HG02970 (cell line): ENCODE measurements around the gene GPER1.
"Not testable (repeated sequence)": the region's sequence is repeated elsewhere in the genome, so short reads cannot be mapped to it uniquely, and the experiment has no call there.

Experiments used
- ATAC-seq: cut with Tn5 transposase; IDR thresholded peaks from one replicate; pipeline ENCODE4 v1.9.1; 2021; ENCODE audit warnings: mild to moderate bottlenecking, moderate library complexity, moderate number of reproducible peaks; ENCODE audit not compliant: unreplicated experiment, low FRiP score

GPER1 gene

DNA sequence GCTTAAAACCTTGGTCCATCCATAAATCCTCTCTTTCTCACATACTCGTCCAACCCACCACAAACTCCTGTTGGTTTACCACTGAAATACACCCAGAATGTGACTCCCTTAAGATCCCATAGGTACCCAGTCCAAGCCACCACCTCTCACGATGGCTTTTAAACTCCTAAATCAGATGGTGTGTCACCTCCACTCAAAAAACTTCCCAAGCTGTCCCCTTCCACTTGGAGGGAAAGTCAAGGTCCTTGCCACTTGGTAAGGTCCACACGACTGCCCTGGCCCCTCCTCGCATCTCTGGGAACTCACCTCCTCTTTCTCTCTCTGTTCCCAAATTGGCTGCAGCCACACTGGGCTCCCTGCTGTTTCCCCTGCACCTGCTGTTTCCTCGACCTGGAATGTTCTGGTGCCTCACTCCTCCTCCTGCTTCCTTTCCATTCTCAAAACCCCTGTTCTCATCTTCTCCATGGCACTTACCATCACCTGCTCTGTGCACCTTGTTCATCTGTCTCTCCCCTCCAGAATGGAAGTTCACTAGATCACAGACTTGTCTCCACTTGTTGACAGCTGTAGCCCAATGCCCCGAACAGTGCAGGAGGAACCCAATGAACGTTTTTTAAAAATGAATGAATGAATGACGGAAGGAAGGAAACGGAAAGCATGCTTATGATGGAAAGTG is 49.1 kb downstream of the GPER1 start:
- ATAC-seq, result no peak

DNA sequence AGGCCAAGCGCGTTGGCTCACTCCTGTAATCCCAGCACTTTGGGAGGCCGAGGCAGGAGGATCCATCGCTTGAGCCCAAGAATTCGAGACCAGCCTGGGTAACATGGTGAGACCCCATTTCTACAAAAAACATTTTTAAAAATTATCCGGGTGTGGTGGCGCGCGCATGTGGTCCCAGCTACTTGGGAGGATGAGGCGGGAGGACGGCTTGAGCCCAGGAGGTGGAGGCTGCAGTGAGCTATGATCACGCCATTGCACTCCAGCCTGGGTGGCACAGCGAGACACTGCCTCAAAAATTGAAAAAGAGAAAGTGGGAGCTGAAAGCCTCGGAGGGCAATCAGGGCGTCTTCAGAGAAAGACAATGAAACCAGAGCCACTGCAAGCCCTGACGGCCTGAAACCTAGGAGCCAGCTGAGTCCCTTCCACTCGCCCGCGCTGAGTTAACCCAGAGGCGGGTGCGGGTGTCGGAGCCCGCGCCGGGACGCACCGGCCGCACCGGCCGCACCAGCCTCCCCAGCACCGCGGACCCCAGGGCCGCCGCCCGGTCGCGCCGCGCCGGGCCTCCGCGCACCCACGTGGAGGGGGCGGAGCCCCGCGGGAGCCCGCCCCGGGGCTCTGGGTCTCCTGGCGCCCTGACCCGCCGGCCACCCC is 49.7 kb downstream of the GPER1 start:
- peak; percentile 45 for ATAC-seq

DNA sequence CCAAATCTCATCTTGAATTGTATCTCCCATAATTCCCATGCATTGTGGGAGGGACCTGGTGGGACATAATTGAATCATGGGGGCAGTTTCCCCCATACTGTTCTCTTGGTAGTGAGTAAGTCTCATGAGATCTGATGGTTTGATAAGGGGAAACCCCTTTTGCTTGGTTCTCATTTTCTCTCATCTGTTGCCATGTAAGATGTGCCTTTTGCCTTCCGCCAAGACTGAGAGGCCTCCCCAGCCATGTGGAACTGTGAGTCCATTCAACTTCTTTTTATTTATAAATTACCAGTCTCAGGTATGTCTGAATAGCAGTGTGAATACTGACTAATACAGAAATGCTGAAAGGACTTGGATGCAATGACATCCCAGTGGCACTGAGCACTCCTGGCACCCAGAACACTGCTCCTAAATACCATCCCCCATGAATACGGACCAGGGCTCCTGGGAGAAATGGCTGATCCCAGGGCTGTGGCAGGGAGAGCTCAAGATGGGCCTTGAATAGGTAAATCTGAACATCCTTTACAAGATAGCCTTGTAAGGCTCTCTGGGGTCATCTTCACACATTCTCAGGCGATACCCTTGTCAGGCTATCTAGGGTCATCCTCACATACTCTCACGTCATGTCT is 52.7 kb downstream of the GPER1 start:
- ATAC-seq, result no peak

DNA sequence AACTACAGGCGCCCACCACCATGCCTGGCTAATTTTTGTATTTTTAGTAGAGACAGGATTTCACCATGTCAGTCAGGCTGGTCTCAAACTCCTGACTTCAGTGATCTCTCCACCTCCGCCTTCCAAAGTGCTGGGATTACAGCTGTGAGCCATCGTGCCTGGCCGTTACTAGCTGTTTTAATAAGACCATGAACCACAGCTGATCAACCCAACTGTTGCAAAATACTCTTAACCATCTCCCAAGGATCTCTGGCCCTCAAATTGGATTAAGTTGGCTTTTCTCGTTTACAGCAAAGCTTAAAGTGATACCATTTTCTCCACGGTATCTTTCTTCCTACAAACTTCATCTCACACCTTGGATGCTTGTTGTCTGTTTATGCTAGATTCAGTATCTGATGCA is 53.7 kb downstream of the GPER1 start:
- no peak for ATAC-seq

DNA sequence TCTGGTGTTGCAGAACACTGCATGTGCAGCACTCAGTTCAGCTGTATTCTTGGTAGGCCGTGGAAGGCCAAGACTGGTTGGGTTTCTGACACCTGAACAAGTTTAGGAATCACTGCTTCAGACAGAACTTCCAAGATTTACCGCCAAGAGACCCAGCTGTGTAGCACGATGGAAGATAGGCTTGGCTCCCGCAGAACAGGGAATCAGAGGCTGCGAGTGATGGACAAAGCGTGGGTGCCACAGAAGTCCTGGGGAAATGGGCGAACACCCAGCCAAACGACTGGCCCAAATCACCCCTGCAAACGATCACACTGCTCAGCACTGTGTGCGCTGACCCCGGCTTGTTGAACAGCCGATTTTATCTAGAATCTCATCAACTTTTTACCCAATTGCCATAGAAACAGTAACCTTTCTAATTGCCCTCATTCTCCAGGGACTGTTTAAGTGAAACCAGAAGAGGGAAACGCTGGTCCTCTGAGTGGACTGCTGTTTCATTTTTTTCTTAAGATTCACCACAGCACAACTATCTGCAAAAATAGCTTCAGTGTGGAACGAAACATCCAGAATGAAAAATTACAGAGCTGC is 54.2 kb downstream of the GPER1 start:
- no peak for ATAC-seq

DNA sequence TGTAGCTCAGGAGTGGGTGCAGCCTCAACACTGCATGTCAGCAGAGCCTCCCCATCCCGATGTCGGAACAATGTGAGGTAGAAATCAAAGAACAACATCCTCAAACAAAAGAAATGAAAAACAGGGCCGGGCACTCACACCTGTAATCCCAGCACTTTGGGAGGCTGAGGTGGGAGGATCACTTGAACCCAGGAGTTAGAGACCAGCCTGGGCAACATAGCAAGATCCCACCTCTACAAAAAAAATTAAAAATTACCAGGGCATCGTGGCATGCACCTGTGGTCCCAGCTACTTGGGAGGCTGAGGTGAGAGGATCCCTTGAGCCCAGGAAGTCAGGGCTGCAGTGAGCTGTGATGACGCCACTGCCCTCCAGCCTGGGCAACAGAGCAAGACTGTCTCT is 55.1 kb downstream of the GPER1 start:
- not testable (repeated sequence) for ATAC-seq
